GM21723 (cell line): ENCODE measurements around the gene SUFU.

Source experiments
- ATAC-seq: cut with Tn5 transposase; IDR thresholded peaks from one replicate; pipeline ENCODE4 v1.9.1; 2021; ENCODE audit warnings: mild to moderate bottlenecking, moderate library complexity; ENCODE audit not compliant: unreplicated experiment

The SUFU gene

DNA sequence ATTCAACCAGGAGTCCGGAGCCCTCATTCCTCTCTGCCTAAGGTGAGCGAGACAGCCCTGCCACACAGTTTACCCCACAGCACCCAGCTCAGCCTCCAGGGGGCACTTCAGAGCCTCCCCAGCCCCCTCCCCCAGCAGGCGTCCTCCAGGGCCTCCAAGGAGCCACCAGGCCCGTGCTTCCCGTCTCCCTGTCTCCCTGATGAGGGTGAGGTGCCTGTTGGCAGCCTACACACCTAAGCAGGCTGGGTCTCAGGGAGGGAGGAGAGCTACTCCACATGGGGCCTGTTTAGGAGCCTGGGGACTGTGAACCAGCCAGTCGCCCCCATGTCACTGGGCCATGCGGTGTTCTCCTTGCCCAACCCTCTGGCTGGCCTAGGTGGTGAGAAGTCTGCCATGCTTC is 111.6 kb downstream of the SUFU start:
- ATAC-seq: no peak

- peak; percentile 61 for ATAC-seq
These were observed 112.4 kb downstream of the SUFU start for GRCh38 chr10:102616066-102616770.

DNA sequence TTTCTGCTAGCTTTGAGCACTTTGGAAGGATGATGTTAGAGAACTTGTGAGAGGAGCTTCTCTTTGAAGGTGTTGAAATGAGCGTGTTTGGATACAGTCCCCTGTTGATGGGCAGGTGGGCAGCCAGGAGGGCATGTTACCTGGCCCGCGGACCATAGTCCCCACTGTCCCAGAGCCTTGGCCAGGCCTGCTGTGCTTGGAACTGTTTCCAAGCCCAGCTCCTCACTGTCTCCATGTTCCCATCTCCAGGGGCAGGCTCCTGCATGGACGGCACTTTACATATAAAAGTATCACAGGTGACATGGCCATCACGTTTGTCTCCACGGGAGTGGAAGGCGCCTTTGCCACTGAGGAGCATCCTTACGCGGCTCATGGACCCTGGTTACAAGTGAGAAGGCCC is 113.3 kb downstream of the SUFU start:
- ATAC-seq: no peak

DNA sequence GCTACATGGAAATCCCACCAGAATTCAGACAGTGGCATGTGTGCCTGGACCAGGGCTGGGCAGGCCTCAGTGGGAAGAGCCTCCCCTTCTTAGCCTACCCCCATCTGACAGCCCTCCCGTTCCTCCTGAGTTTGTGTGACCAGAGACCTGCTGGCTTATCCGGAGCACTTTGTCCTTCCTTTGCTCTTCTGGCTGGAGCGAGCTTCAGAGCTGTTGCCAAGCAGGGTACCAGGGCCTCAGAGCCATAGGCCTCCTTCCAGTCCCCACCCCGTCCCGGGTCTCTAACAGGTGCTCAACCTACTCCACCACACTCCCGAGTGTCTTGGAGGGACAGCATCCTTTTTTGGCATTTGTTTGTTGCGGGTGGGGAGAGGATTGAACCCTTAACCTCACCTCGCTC is 114.0 kb downstream of the SUFU start:
- no peak for ATAC-seq

DNA sequence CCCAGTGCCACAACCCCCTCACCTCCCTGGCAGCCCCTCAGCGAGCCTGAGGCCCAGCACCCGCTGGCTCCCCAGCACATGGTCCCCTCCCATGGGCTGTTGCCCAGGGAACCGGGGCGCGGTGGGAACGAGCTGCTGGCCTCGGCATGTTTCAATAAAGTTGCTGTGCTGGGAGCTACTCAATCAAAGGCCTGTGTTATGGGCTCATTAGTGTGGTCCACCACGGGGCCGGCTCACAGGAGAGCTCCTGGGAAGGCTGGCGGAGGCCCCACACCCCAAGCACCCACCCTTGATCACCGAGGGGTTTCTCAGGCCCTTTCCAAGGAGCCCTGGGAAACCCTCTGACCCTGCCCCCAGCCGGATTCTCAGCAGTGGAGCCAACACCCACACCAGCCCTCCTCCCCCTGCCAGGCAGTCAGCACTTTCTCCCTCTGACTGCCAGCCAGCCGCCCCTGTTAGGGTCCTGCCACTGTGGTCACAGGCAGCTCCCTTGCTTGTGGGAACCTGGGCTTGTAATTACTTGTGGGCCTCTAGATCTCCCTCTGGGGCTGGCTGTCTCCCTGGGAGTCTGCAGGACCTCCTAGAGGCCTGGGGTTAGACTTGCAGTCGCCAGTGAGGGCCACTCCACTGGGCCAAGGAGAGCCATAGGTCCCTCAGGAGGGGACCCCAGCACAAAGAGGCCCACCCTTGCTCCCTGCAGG is 115.7 kb downstream of the SUFU start:
- ATAC-seq: no peak

DNA sequence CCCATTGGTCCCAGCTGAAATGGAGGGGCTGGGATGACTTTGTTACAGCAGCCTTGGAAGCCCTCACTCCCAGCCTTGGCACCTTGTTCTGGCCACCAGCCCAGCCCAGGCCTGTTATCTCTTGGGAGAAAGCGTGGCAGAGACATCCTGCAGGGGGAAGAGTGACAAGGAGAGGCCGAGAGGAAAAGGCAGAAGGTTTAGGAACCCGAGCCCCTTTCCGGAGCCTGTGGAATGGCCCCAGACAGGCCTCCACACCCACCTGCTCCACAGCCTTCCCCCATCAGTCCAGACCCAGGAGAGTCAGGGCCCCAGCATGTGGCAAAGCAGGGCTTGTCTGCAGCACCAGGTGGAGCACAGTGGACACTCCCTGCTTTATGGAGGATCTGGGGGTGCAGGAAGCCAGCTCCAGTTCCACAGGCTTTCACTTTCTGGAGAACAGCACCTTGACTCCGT is 116.4 kb downstream of the SUFU start:
- no peak for ATAC-seq

DNA sequence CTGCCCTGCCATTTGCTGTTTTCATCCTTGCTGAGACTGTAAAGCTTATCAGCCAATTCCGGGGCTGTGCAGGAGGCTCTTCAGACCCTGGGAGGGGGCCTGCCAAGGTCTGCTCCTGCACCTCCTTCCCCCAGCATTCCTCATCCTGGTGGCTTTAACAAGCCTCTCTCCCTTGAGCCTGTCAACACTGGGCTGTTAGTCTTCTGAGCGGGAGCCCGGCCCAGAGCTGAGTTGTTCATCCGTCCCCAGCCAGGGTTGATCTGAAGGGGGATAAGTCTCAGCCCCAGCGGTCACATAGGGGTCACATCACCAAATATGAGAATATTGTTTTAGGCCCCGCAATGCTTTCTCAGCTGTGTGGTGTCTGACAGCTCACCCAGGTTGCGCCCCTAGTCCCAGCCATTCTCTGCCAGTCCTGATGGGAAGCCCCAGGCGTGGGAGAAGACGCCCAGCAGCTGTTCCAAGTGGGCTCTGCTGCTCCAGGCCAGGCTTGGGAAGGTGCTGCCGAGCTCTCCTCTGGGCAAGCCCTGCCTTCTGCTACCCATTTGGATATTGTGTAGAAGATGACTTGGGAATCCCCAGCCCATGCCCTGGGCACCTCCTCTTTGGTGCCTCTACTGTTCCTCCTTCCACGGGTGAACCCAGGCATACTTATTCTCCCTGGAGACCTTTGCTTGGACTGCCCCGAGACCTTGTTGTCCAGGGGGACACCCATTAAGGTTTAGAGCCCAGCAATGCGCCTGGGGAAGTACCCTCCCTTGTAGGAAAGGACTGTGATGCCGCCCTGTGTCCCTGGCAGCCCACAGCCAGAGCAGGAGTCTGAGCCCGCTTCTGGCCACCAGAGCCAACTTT is 117.0 kb downstream of the SUFU start:
- no peak for ATAC-seq

- ATAC-seq: no peak
These were observed 117.9 kb downstream of the SUFU start for GRCh38 chr10:102621443-102622325.

- ATAC-seq: no peak
These were observed 120.3 kb downstream of the SUFU start for GRCh38 chr10:102624094-102624493.

DNA sequence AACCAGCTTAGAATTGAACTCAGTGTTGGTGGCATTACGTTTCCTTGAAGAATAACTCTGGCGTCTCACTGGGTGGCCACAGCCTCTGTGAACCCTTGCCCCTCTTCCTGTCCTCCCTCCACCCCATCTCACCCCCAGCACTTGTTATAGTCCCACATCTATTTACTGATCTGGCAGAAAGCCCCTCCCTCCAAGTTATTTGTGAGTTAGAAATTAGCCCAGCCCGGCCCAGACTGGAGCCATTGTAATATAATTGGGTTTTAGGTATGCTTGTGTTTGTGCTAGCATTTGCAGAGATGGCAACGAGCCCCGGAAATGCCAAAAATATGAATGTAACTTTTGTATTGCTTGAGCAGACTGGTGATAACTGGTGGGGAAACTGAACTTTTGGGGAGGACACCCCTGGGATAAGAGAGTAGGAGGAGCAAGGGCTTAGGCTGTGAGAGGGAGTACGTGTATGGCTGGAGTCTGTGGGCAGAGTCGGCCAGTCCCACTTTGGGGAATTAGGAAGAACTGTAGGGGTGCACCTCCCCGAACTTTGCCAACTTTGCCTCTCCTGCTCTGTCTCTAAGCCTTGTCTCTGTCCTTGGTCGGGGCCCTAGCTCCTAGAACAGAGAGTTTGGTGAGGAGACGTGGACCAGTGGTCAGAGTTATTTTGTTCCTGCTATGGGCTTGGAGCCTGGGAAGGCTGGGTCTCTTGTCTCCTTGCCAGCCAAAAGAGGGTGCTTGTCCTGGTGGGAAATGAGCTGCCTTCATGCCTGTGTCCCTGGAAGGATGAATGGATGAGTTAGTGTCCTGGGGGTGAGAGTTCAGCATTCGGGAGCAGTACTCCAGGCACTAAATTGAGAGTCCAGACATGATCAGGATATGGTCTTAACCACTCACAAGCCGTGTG is 121.2 kb downstream of the SUFU start:
- no peak for ATAC-seq

DNA sequence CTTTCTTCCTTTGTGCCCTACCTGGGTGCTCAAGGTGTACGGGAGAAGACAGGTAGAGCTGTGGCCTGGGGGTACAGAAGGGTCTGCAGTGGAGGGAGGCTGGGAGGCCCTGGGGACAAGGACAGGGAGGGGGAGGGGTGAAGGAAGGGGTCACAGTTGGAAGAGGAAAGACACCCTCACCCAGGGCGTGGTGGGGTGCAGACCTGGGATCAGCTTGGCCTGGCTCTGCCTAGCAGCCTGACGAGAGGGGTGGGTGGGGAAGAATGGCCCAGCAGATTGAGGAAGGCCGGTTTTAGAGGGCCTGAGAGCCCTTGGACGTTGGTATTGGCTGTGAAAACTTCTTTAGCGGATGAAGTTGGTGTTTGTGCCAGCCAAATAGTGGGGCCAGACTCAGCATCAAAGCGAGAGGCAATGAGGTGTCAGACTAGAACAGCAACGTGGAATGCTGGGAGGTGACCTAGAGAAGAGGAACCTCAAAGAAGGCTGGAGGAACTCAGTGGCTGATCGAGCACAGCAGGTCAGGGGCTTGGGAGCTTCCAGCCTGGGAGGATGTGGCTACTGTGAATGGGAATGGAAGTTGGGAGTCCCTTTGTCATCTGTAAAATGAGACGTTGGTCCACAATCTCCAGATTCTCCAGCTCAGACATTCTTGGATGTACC is 122.4 kb downstream of the SUFU start:
- no peak for ATAC-seq

GRCh38 chr10:102627291-102627735 is 123.5 kb downstream of the SUFU start:
- no peak for ATAC-seq

DNA sequence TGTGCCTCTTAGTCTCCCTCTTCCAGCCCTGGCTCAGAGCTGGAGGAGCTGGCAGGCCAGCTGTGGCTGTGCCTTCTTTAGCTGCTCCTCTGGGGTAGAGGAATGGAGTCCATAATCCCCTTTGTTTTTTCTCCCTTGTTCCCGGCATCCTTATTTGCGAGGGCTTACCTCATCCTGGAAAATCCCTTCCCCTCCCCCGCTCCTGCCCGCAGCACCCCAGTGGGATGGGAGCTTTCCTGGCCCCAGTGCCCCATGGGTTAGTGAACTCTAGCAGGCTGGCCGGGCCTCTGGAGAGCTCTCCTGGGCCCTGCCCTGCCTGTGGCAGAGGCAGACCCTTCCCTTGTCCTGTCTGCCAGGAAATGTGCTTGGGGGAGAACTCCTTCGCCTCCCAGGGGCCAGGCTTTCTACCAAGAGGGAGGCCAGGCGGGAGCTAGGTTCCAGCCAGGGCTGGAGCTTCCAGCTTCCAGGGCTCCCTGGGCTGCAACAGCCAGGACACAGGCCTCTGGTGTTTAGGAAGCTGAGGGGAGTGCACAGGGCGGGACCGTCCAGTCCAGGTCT is 124.0 kb downstream of the SUFU start:
- no peak for ATAC-seq

DNA sequence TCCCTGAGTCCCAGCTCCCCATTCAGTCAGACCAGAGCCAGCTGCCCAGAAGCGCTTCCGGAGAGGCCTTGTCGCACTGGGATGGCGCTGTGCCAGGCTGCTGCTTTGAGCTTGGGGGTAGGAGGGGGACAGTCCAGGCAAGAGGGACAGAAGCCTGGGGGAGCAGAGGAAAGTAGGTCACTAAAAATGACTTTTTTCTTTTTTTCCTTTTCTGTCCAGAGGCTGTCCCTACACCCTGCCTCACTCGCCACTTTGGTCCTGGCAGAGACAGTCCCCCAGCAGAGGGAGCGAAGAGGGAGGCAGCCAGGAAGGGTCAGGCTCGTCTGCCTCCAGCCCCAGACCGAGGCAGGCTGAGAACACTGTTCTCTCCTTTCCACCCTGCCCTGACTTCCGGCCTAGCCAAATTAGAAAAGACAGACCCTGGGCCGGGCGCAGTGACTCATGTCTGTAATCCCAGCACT is 124.7 kb downstream of the SUFU start:
- ATAC-seq: no peak

DNA sequence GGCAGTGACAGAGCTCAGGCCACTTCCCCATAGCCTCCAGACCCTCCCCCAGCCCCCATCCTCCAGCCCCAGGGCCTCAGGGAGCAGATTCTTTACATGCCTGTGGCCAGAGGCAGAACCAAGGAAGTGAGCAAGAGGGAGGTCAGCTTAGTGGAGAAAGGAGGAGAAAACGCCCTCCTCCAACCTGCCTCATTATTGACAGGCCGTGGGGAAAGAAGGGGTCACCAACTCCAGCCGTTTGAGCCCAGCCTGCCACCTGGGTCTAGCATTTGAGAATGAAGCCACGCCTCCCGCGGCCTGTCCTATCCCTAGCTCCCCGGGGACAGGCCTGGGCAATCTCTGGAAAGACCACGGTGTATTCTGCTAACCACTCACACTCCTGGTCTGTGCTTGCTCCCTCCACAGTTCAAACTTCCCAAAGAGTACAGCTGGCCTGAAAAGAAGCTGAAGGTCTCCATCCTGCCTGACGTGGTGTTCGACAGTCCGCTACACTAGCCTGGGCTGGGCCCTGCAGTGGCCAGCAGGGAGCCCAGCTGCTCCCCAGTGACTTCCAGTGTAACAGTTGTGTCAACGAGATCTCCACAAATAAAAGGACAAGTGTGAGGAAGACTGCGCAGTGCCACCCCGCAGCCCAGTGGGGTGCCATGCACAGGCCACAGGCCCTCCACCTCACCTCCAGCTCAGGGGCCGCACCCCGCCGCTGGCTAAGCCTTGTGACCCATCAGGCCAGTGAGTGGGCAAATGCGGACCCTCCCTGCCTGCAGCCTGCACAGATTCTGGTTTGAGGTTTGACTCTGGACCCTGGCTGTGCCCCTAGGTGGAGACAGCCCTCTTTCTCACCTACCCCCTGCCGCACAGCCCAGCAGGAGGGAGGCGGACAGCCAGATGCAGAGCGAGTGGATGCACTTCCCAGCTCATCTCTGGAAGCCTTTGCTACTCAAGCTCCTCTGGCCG is 126.2 kb downstream of the SUFU start:
- ATAC-seq: no peak

- no peak for ATAC-seq
These were observed 126.9 kb downstream of the SUFU start for GRCh38 chr10:102630663-102631062.
